MM.1S (cell line): ENCODE data around the gene TMSB15B.
"Not testable (repeated sequence)": the region's sequence is repeated elsewhere in the genome, so short reads cannot be mapped to it uniquely, and the experiment has no call there.

Experiments
- DNase-seq: peaks from one replicate; pipeline ENCODE4 v3.0.0-alpha.2; 2015
- H2AFZ ChIP-seq: fragments of 300-600 bp; sonication (generic); 2 replicates; pipeline ENCODE4 v1.6.0; 2016; ENCODE audit warnings: antibody characterized with exemption, low read length
- H3F3A ChIP-seq: fragments of 300-600 bp; sonication (generic); 2 replicates; pipeline ENCODE4 v1.6.1; 2016; ENCODE audit warnings: mild to moderate bottlenecking, antibody characterized with exemption, low read length, moderate library complexity, mixed read lengths; ENCODE audit not compliant: insufficient read depth
- H3K27ac ChIP-seq: fragments of 300-600 bp; sonication (generic); 2 replicates; pipeline ENCODE4 v1.5.1; 2016; ENCODE audit warnings: mild to moderate bottlenecking, low read length
- H3K27me3 ChIP-seq: fragments of 300-600 bp; sonication (generic); replicated peaks from 2 replicates; pipeline ENCODE4 v1.6.0; 2016; ENCODE audit warnings: low read length; ENCODE audit not compliant: insufficient read depth
- H3K36me3 ChIP-seq: fragments of 300-600 bp; sonication (generic); replicated peaks from 2 replicates; pipeline ENCODE4 v1.6.1; 2016; ENCODE audit warnings: mild to moderate bottlenecking, low read length, mixed read lengths; ENCODE audit not compliant: insufficient read depth
- H3K4me1 ChIP-seq: fragments of 300-600 bp; sonication (generic); 2 replicates; pipeline ENCODE4 v1.6.1; 2016; ENCODE audit warnings: low read length, mixed read lengths
- H3K4me2 ChIP-seq: fragments of 300-600 bp; sonication (generic); 2 replicates; pipeline ENCODE4 v1.6.0; 2016; ENCODE audit warnings: low read depth, low read length
- H3K4me3 ChIP-seq: fragments of 300-600 bp; sonication (generic); 2 replicates; pipeline ENCODE4 v1.5.1; 2016; ENCODE audit warnings: low read length, mixed read lengths
- H3K79me2 ChIP-seq: fragments of 300-600 bp; sonication (generic); 2 replicates; pipeline ENCODE4 v1.6.1; 2016; ENCODE audit warnings: mixed run types, low read length, mixed read lengths
- H3K9ac ChIP-seq: fragments of 300-600 bp; sonication (generic); 2 replicates; pipeline ENCODE4 v1.6.1; 2016; ENCODE audit warnings: low read length, mixed read lengths
- H3K9me2 ChIP-seq: fragments of 300-600 bp; sonication (generic); replicated peaks from 2 replicates; pipeline ENCODE4 v1.6.1; 2016; ENCODE audit warnings: mild to moderate bottlenecking, low read length, mixed read lengths; ENCODE audit not compliant: insufficient read depth
- H3K9me3 ChIP-seq: fragments of 300-600 bp; sonication (generic); replicated peaks from 2 replicates; pipeline ENCODE4 v1.6.1; 2016; ENCODE audit warnings: mild to moderate bottlenecking, low read length, mixed read lengths; ENCODE audit not compliant: insufficient read depth
- H4K20me1 ChIP-seq: fragments of 300-600 bp; sonication (generic); 2 replicates; pipeline ENCODE4 v1.6.1; 2016; ENCODE audit warnings: mild to moderate bottlenecking, low read length, moderate library complexity, mixed read lengths; ENCODE audit not compliant: insufficient read depth
- EZH2 ChIP-seq: fragments of 300-600 bp; sonication (generic); optimal IDR thresholded peaks from 2 replicates; pipeline ENCODE3; 2017; ENCODE audit warnings: low read depth, mild to moderate bottlenecking, antibody characterized with exemption, low read length, mixed read lengths
- EZH2phosphoT487 ChIP-seq: fragments of 300-600 bp; sonication (generic); IDR thresholded peaks from 2 replicates; pipeline ENCODE4 v1.6.1; 2018; ENCODE audit warnings: antibody characterized with exemption, low read length
- TF ChIP-seq, protein P1 (sequence below): fragments of 300-600 bp; sonication (generic); IDR thresholded peaks from 2 replicates; pipeline ENCODE4 v1.5.1; 2016; ENCODE audit warnings: antibody characterized with exemption, low read length, mixed read lengths

TMSB15B gene

DNA sequence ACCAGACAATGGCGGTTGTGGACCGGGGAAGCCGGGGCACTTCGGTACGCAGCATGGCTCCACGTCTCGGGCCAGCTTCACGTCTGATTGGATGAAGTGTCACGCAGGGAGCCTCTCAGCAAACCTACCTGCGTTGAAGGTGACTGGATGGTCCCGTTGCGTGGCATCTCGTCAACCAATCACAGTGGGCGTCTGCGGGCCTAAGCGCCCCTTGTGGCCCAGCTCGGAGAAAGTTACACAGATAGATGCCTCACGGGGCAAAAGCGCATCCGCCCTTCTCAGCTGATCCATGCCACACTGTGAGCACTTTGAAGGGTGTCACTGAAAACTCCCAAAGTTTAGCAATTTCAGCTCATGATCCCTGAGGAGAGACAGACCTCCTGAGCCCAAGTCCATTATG is 51.2 kb downstream of the TMSB15B start, which contains the start of gene H2BW1:
H2BW1 (minus strand) TSS at position 103 of the 400 bp plus-strand sequence. CDS start 132 bp downstream, outside the sequence.
- no peak for TF ChIP-seq EZH2
- TF ChIP-seq, protein P1, sequence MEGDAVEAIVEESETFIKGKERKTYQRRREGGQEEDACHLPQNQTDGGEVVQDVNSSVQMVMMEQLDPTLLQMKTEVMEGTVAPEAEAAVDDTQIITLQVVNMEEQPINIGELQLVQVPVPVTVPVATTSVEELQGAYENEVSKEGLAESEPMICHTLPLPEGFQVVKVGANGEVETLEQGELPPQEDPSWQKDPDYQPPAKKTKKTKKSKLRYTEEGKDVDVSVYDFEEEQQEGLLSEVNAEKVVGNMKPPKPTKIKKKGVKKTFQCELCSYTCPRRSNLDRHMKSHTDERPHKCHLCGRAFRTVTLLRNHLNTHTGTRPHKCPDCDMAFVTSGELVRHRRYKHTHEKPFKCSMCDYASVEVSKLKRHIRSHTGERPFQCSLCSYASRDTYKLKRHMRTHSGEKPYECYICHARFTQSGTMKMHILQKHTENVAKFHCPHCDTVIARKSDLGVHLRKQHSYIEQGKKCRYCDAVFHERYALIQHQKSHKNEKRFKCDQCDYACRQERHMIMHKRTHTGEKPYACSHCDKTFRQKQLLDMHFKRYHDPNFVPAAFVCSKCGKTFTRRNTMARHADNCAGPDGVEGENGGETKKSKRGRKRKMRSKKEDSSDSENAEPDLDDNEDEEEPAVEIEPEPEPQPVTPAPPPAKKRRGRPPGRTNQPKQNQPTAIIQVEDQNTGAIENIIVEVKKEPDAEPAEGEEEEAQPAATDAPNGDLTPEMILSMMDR = no peak
- no peak for TF ChIP-seq EZH2phosphoT487
- Histone ChIP-seq H3K9me2 (no peaks in the 10 kb centered on the region), H3K27ac (no peak within 1 kb of the TSS), H3K9ac (no peak within 1 kb of the TSS), H3F3A (no peaks in the 10 kb centered on the region), H3K4me3 (no peak within 1 kb of the TSS), H2AFZ (no peak within 1 kb of the TSS), H3K36me3 (no peaks in the 10 kb centered on the region), H3K9me3 (no peaks in the 10 kb centered on the region), H4K20me1 (no peaks in the 10 kb centered on the region), H3K27me3 (no peaks in the 10 kb centered on the region), H3K4me1 (no peaks in the 10 kb centered on the region), H3K4me2 (no peak within 1 kb of the TSS), H3K79me2 (no peaks in the 10 kb centered on the region)
- no peak for DNase-seq

DNA sequence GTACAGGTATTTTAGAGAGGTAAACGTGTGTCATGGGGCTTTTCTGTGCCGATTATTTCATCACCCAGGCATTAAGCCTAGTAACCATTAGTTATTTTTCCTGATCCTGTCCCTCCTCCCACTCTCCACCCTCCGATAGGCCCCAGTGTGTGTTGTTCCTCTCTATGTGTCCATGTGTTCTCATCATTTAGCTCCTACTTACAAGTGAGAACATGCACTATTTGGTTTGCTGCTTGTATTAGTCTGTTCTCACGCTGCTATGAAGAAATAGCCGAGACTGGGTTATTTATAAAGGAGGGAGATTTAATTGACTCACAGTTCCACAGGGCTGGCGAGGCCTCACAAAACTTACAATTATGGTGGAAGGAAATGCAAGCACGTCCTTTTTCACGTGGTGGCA is 53.1 kb downstream of the TMSB15B start:
- H3K9me2 ChIP-seq, H3K27ac ChIP-seq, H3K9me3 ChIP-seq, H4K20me1 ChIP-seq, H3F3A ChIP-seq, H3K27me3 ChIP-seq, H3K36me3 ChIP-seq, H3K4me1 ChIP-seq, DNase-seq, H3K79me2 ChIP-seq, H3K9ac ChIP-seq, H2AFZ ChIP-seq, H3K4me3 ChIP-seq, H3K4me2 ChIP-seq: not testable (repeated sequence)
